IMR-90 (cell line): ENCODE results near the gene AVP. TPM values are rescaled to one million over a fixed set of nuclear protein-coding genes. Genes with fewer than 3 reads are reported as not detected.

ENCODE experiments used
- ATAC-seq: fragments of 200-7000 bp; cut with Tn5 transposase; 2 replicates; pipeline ENCODE4 v1.9.1; 2020; ENCODE audit warnings: low read depth, mild to moderate bottlenecking, moderate library complexity
- BruUV-seq: library from RNA; stranded (reverse); fragments of 400-500 nt; replicated peaks from 2 replicates; lab custom pipeline; 2021; lab: Mats Ljungman, UMichigan
- CTCF ChIA-PET: fragments of 300-600 bp; formaldehyde crosslinking; extraction: SDS; loops from one replicate; lab custom pipeline; 2021; ENCODE audit warnings: antibody characterized with exemption; lab: Yijun Ruan, JAX
- POLR2A ChIA-PET: fragments of 300-600 bp; sonication (Branson Sonifier 250); formaldehyde crosslinking; loops from one replicate; lab custom pipeline; 2022; ENCODE audit warnings: antibody characterized with exemption; ENCODE audit not compliant: unreplicated experiment; lab: Charles Lee
- DNase-seq: peaks from one replicate; pipeline ENCODE4 v3.0.0; 2013
- H2AFZ ChIP-seq: replicated peaks from 2 replicates; pipeline ENCODE3; 2013; ENCODE audit warnings: low read length, mild to moderate bottlenecking; ENCODE audit not compliant: poor library complexity
- H2AK5ac ChIP-seq: 2 replicates; pipeline ENCODE4 v1.6.1; 2013; ENCODE audit warnings: low read depth, low read length, inconsistent platforms
- H2AK9ac ChIP-seq: replicated peaks from 2 replicates; pipeline ENCODE3; 2013; ENCODE audit warnings: mild to moderate bottlenecking, low read depth, low read length, moderate library complexity; ENCODE audit not compliant: poor library complexity
- H2BK120ac ChIP-seq: 2 replicates; pipeline ENCODE4 v1.6.1; 2013; ENCODE audit warnings: low read depth, low read length, inconsistent platforms
- H2BK15ac ChIP-seq: 3 replicates; pipeline ENCODE4 v1.6.1; 2013; ENCODE audit warnings: low read depth, low read length, inconsistent platforms
- H2BK20ac ChIP-seq: 2 replicates; pipeline ENCODE4 v1.6.1; 2013; ENCODE audit warnings: low read depth, mild to moderate bottlenecking, inconsistent platforms, low read length, moderate library complexity
- H2BK5ac ChIP-seq: 2 replicates; pipeline ENCODE4 v1.6.1; 2013; ENCODE audit warnings: mild to moderate bottlenecking, low read depth, low read length, inconsistent platforms; ENCODE audit not compliant: poor library complexity, severe bottlenecking
- H3K14ac ChIP-seq: replicated peaks from 2 replicates; pipeline ENCODE4 v1.6.1; 2013; ENCODE audit warnings: low read depth, low read length, inconsistent platforms
- H3K18ac ChIP-seq: 2 replicates; pipeline ENCODE4 v1.6.1; 2013; ENCODE audit warnings: low read depth, low read length, control low read depth
- H3K23ac ChIP-seq: 2 replicates; pipeline ENCODE4 v1.6.1; 2013; ENCODE audit warnings: low read depth, low read length, inconsistent platforms
- H3K27ac ChIP-seq: 2 replicates; pipeline ENCODE4 v1.5.1; 2013; ENCODE audit warnings: mild to moderate bottlenecking, control low read depth, low read length; ENCODE audit not compliant: insufficient read depth
- H3K27me3 ChIP-seq: 2 replicates; pipeline ENCODE4 v1.6.1; 2013; ENCODE audit warnings: low read length; ENCODE audit not compliant: control insufficient read depth, insufficient read depth
- H3K36me3 ChIP-seq: 2 replicates; pipeline ENCODE4 v1.6.1; 2013; ENCODE audit warnings: low read length, mixed read lengths; ENCODE audit not compliant: control insufficient read depth, insufficient read depth
- H3K4ac ChIP-seq: 2 replicates; pipeline ENCODE4 v1.6.1; 2013; ENCODE audit warnings: low read depth, low read length, inconsistent platforms
- H3K4me1 ChIP-seq: 2 replicates; pipeline ENCODE4 v1.6.1; 2013; ENCODE audit warnings: low read length, mixed read lengths; ENCODE audit not compliant: control insufficient read depth, insufficient read depth
- H3K4me2 ChIP-seq: 2 replicates; pipeline ENCODE4 v1.6.1; 2013; ENCODE audit warnings: low read depth, mild to moderate bottlenecking, control low read depth, low read length, moderate library complexity
- H3K4me3 ChIP-seq: 2 replicates; pipeline ENCODE4 v1.5.1; 2013; ENCODE audit warnings: low read depth, mild to moderate bottlenecking, control low read depth, low read length, moderate library complexity; ENCODE audit not compliant: insufficient read depth
- H3K56ac ChIP-seq: 2 replicates; pipeline ENCODE4 v1.6.1; 2013; ENCODE audit warnings: low read length, inconsistent platforms; ENCODE audit not compliant: insufficient read depth; ENCODE audit errors: extremely low read depth
- H3K79me1 ChIP-seq, 2 experiments: 2 replicates each; pipeline ENCODE4 v1.6.1; 2013; ENCODE audit warnings: low read length in 2 of 2, inconsistent platforms in 1 of 2, low read depth in 1 of 2
- H3K9ac ChIP-seq: 2 replicates; pipeline ENCODE4 v1.6.1; 2013; ENCODE audit warnings: low read depth, low read length, control low read depth
- H3K9me1 ChIP-seq: 2 replicates; pipeline ENCODE4 v1.6.1; 2013; ENCODE audit warnings: low read length, inconsistent platforms; ENCODE audit not compliant: insufficient read depth
- H3K9me3 ChIP-seq: 2 replicates; pipeline ENCODE4 v1.6.1; 2013; ENCODE audit warnings: low read length; ENCODE audit not compliant: control insufficient read depth, insufficient read depth
- H4K20me1 ChIP-seq: 2 replicates; pipeline ENCODE4 v1.6.1; 2013; ENCODE audit warnings: low read length, inconsistent platforms; ENCODE audit not compliant: insufficient read depth
- H4K5ac ChIP-seq: 2 replicates; pipeline ENCODE4 v1.6.1; 2013; ENCODE audit warnings: mild to moderate bottlenecking, low read depth, low read length, control low read depth
- H4K8ac ChIP-seq, 2 experiments: 2 replicates each; pipeline ENCODE4 v1.6.1; 2013; ENCODE audit warnings: low read depth in 2 of 2, low read length in 2 of 2, control low read depth in 1 of 2, inconsistent platforms in 1 of 2
- H4K91ac ChIP-seq: 2 replicates; pipeline ENCODE4 v1.6.1; 2013; ENCODE audit warnings: low read depth, low read length, inconsistent platforms; ENCODE audit not compliant: insufficient read depth
- BHLHE40 ChIP-seq: fragments of 150-350 bp; IDR thresholded peaks from 2 replicates; pipeline ENCODE4 v1.6.1; 2016; ENCODE audit warnings: mild to moderate bottlenecking, low read depth, low read length
- CEBPB ChIP-seq: IDR thresholded peaks from 2 replicates; pipeline ENCODE4 v1.6.1; 2012; ENCODE audit warnings: low read depth, low read length, improper control_type of control experiment
- CHD1 ChIP-seq: IDR thresholded peaks from 2 replicates; pipeline ENCODE4 v1.6.1; 2012; ENCODE audit warnings: low read depth, low read length, improper control_type of control experiment
- CTCF ChIP-seq: conservative IDR thresholded peaks from 2 replicates; pipeline ENCODE4 v1.5.1; 2012; ENCODE audit warnings: mild to moderate bottlenecking, low read depth, low read length, improper control_type of control experiment
- FOS ChIP-seq: fragments of 150-350 bp; IDR thresholded peaks from 2 replicates; pipeline ENCODE4 v1.6.1; 2016; ENCODE audit warnings: low read depth, low read length
- MAFK ChIP-seq: IDR thresholded peaks from 2 replicates; pipeline ENCODE4 v1.6.1; 2012; ENCODE audit warnings: low read depth, low read length, improper control_type of control experiment
- MAZ ChIP-seq: IDR thresholded peaks from 2 replicates; pipeline ENCODE4 v1.6.1; 2012; ENCODE audit warnings: low read depth, mild to moderate bottlenecking, low read length, improper control_type of control experiment, moderate library complexity, borderline replicate concordance
- MXI1 ChIP-seq: IDR thresholded peaks from 2 replicates; pipeline ENCODE4 v1.6.1; 2012; ENCODE audit warnings: low read depth, mild to moderate bottlenecking, low read length, moderate library complexity, borderline replicate concordance
- NFE2L2 ChIP-seq: fragments of 150-350 bp; IDR thresholded peaks from 2 replicates; pipeline ENCODE4 v1.6.1; 2016; ENCODE audit warnings: low read depth, mild to moderate bottlenecking, low read length
- POLR2A ChIP-seq: IDR thresholded peaks from 2 replicates; pipeline ENCODE4 v1.6.1; 2012; ENCODE audit warnings: mild to moderate bottlenecking, low read depth, low read length
- RAD21 ChIP-seq: IDR thresholded peaks from 2 replicates; pipeline ENCODE4 v1.6.1; 2012; ENCODE audit warnings: low read length, improper control_type of control experiment
- RCOR1 ChIP-seq: IDR thresholded peaks from 2 replicates; pipeline ENCODE4 v1.6.1; 2012; ENCODE audit warnings: mild to moderate bottlenecking, low read length, improper control_type of control experiment; ENCODE audit not compliant: insufficient replicate concordance
- RFX5 ChIP-seq: IDR thresholded peaks from 2 replicates; pipeline ENCODE4 v1.8.0; 2012; ENCODE audit warnings: low read depth, mild to moderate bottlenecking, low read length, moderate library complexity
- SMC3 ChIP-seq: fragments of 150-350 bp; IDR thresholded peaks from 2 replicates; pipeline ENCODE4 v1.6.1; 2016; ENCODE audit warnings: low read depth, mild to moderate bottlenecking, antibody characterized with exemption, low read length, moderate library complexity
- USF2 ChIP-seq: fragments of 150-350 bp; IDR thresholded peaks from 2 replicates; pipeline ENCODE4 v1.6.1; 2017; ENCODE audit warnings: mild to moderate bottlenecking, antibody characterized with exemption, low read length, low read depth
- WGBS, 2 experiments: methylation state at CpG; one replicate each; pipeline versions ENCODE4 v1.1.5 to v1.1.7; 2013; ENCODE audit warnings: missing lambda C conversion rate in 2 of 2; ENCODE audit not compliant: insufficient read length in 1 of 2; ENCODE audit errors: extremely low coverage in 2 of 2; 5-methylcytosine and 5-hydroxymethylcytosine counted together
- dilution Hi-C: fragments of 300-500 bp; cut with HindIII; formaldehyde crosslinking; loops from one replicate; pipeline ENCODE4 v1.14.3; 2018; ENCODE audit warnings: low sequenced_read_pairs; ENCODE audit not compliant: unreplicated experiment
- in situ Hi-C: fragments of 300-500 bp; cut with MboI; formaldehyde crosslinking; loops from 3 replicates; pipeline ENCODE4 v1.14.3; 2019; ENCODE audit warnings: low sequenced_read_pairs, inconsistent platforms, mixed read lengths
- intact Hi-C: fragments of 100-400 bp; cut with micrococcal nuclease; formaldehyde crosslinking; loops from 2 replicates; pipeline ENCODE4 v1.10.0; 2022
- polyA plus RNA-seq, 3 experiments: library from polyadenylated mRNA; depleted of rRNA; stranded (reverse); fragments of >200 nt; gene quantifications; 2 replicates each; pipeline ENCODE4 v1.2.3, GENCODE V29; 2012; ENCODE audit warnings: low replicate concordance in 1 of 3
- total RNA-seq: library from RNA; depleted of rRNA; stranded (reverse); fragments of >200 nt; gene quantifications from 2 replicates; pipeline ENCODE4 v1.2.3, GENCODE V29; 2012
- TF ChIP-seq, protein P1 (sequence below): fragments of 150-350 bp; IDR thresholded peaks from 2 replicates; pipeline ENCODE4 v1.6.1; 2016; ENCODE audit warnings: low read depth, mild to moderate bottlenecking, low read length, moderate library complexity, borderline replicate concordance

AVP gene
- total and polyA plus RNA-seq, 2 of the 4 experiments (the other 2 are of a cell fraction), result not detected

DNA sequence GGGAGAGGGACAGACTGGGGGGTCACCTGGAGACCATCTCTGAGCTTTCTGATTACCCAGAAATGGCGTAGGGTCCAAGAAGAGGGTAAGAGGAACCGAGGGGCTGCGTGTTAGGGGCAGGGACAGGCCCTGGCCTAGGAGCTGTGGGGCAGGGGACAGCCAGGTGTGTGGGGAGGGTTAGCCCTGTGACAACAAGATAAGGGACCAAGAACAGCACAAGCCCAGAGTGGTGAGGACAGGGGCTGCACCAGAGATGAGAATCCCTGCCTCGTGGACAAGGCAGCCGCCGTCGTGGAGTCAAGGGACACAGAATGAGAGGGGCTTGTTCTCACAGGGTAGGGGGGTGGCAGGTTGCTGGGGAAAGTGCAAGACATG lies 449 bp upstream of the AVP start:
- no peak overlapping the region for H3K4me3 ChIP-seq
- dilution Hi-C loops (no loop called here), intact Hi-C loops (no loop called here), in situ Hi-C loops (no loop called here)
- no peak overlapping the region for H3K27ac ChIP-seq
- no peaks in the 10 kb centered on the region for H3K79me1 ChIP-seq
- H3K56ac ChIP-seq, result no peak overlapping the region
- CTCF ChIA-PET, result no interaction called here
- no peak overlapping the region for H2BK120ac ChIP-seq
- H4K20me1 ChIP-seq, result no peaks in the 10 kb centered on the region
- no peak overlapping the region for H3K14ac ChIP-seq
- no peak overlapping the region for H3K18ac ChIP-seq
- DNase-seq, result no peak
- no peak overlapping the region for H2BK20ac ChIP-seq
- no peak overlapping the region for H3K4me2 ChIP-seq
- no peak overlapping the region for H2AK5ac ChIP-seq
- no peaks in the 10 kb centered on the region; the same call in 1 of the 2 replicates for H3K4me1 ChIP-seq
- no peak overlapping the region for H2AK9ac ChIP-seq
- H3K4ac ChIP-seq, result no peak overlapping the region
- no peak for TF ChIP-seq SMC3
- no peak for TF ChIP-seq CHD1
- no peak for TF ChIP-seq POLR2A
- TF ChIP-seq CTCF, result no peak
- TF ChIP-seq RCOR1, result no peak
- TF ChIP-seq MXI1, result no peak
- TF ChIP-seq RAD21, result no peak
- TF ChIP-seq NFE2L2, result no peak
- TF ChIP-seq BHLHE40, result no peak
- no peak for TF ChIP-seq CEBPB
- no peak for TF ChIP-seq RFX5
- no peak for TF ChIP-seq USF2
- no peak for TF ChIP-seq MAFK
- TF ChIP-seq FOS, result no peak
- TF ChIP-seq MAZ, result no peak
- TF ChIP-seq, protein P1, sequence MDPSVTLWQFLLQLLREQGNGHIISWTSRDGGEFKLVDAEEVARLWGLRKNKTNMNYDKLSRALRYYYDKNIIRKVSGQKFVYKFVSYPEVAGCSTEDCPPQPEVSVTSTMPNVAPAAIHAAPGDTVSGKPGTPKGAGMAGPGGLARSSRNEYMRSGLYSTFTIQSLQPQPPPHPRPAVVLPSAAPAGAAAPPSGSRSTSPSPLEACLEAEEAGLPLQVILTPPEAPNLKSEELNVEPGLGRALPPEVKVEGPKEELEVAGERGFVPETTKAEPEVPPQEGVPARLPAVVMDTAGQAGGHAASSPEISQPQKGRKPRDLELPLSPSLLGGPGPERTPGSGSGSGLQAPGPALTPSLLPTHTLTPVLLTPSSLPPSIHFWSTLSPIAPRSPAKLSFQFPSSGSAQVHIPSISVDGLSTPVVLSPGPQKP, result no peak
- BruUV-seq, result no TSS peak
- no peak overlapping the region for H4K91ac ChIP-seq
- WGBS, 2 experiments, result 86% methylated on average over 4 of the region's 7 CpGs; no CpG with 5 or more reads in 1 of the 2 experiments
- no peak overlapping the region for H2AFZ ChIP-seq
- H4K8ac ChIP-seq, result no peak overlapping the region
- no peak overlapping the region for H3K23ac ChIP-seq
- H3K27me3 ChIP-seq, result peaks cover 53% of the 10 kb centered on the region
- POLR2A ChIA-PET, result no interaction called here
- no peaks in the 10 kb centered on the region for H3K36me3 ChIP-seq
- peaks cover 4% of the 10 kb centered on the region; the same call in 1 of the 2 replicates for H3K9me1 ChIP-seq
- no peak overlapping the region for H2BK15ac ChIP-seq
- H3K9me3 ChIP-seq, result no peaks in the 10 kb centered on the region; the same call in 1 of the 2 replicates
- H4K5ac ChIP-seq, result no peak overlapping the region
- no peak for ATAC-seq
- no peak overlapping the region for H2BK5ac ChIP-seq
- no peak overlapping the region for H3K9ac ChIP-seq
